HepG2 (cell line): Measurements from ENCODE around the gene PIP5K1C. TPM values are rescaled to one million over a fixed set of nuclear protein-coding genes. Genes with fewer than 3 reads are reported as not detected.

ENCODE experiments used
- ATAC-seq: fragments of 200-7000 bp; cut with Tn5 transposase; 3 replicates; pipeline ENCODE4 v1.9.1; 2020; ENCODE audit warnings: mild to moderate bottlenecking, moderate library complexity
- BruUV-seq: library from RNA; stranded (reverse); fragments of 400-500 nt; replicated peaks from 2 replicates; lab custom pipeline; 2021; lab: Mats Ljungman, UMichigan
- CTCF ChIA-PET: fragments of 300-600 bp; formaldehyde crosslinking; extraction: SDS; loops from one replicate; lab custom pipeline; 2021; ENCODE audit warnings: low total read pairs, inconsistent platforms, low intra/inter-chr PET ratio; lab: Yijun Ruan, JAX
- POLR2A ChIA-PET: fragments of 350-600 bp; sonication (Branson Sonifier 250); formaldehyde crosslinking; loops from one replicate; lab custom pipeline; 2020; ENCODE audit warnings: antibody characterized with exemption, inconsistent platforms; lab: Yijun Ruan, JAX
- DNase-seq: peaks from one replicate; pipeline ENCODE4 v3.0.0-alpha.2; 2015; ENCODE audit warnings: low spot score
- FAIRE-seq: peaks from 3 replicates; lab custom pipeline; 2011; peaks lifted over from hg19 to GRCh38; lab: Jason Lieb, UNC
- H2AFZ ChIP-seq: one replicate; pipeline ENCODE4 v1.6.1; 2011; ENCODE audit warnings: low read length, inconsistent platforms
- H3K27ac ChIP-seq: fragments of 300-600 bp; 3 replicates; pipeline ENCODE4 v1.8.0; 2011; ENCODE audit warnings: mixed run types, mild to moderate bottlenecking, mixed read lengths, low read length, inconsistent platforms; ENCODE audit not compliant: insufficient read depth; ENCODE audit errors: extremely low read length
- H3K27me3 ChIP-seq, 2 experiments: fragments of 200-600 bp in 1 of 2; 2 replicates in 1 of 2; 3 replicates in 1 of 2; pipeline versions ENCODE4 v1.6.0 to v1.8.0; 2011; ENCODE audit warnings: low read length in 2 of 2, mild to moderate bottlenecking in 2 of 2, moderate library complexity in 2 of 2, inconsistent platforms in 1 of 2; ENCODE audit not compliant: insufficient read depth in 2 of 2, control insufficient read depth in 1 of 2
- H3K36me3 ChIP-seq, 2 experiments: fragments of 200-600 bp in 1 of 2; replicated peaks in 1 of 2; 2 replicates in 1 of 2; 3 replicates in 1 of 2; pipeline versions ENCODE4 v1.5.1 to v1.8.0; 2011; ENCODE audit warnings: low read length in 2 of 2, inconsistent platforms in 1 of 2; ENCODE audit not compliant: insufficient read depth in 2 of 2, control insufficient read depth in 1 of 2
- H3K4me1 ChIP-seq: 2 replicates; pipeline ENCODE4 v1.5.1; 2012; ENCODE audit warnings: low read length, inconsistent platforms; ENCODE audit not compliant: insufficient read depth
- H3K4me2 ChIP-seq: 2 replicates; pipeline ENCODE4 v1.6.0; 2011; ENCODE audit warnings: low read depth, low read length, inconsistent platforms
- H3K4me3 ChIP-seq, 3 experiments: fragments of 200-600 bp in 1 of 3; sonication (generic), shearing (Covaris generic) in 1 of 3; replicated peaks in 1 of 3; 2 replicates each; pipeline ENCODE4 v1.5.1; 2011 to 2016; ENCODE audit warnings: low read length in 3 of 3, inconsistent platforms in 2 of 3, low read depth in 2 of 3, mild to moderate bottlenecking in 2 of 3, control low read depth in 1 of 3, mixed read lengths in 1 of 3; ENCODE audit not compliant: insufficient read depth in 1 of 3
- H3K79me2 ChIP-seq: one replicate; pipeline ENCODE4 v1.6.1; 2011; ENCODE audit warnings: low read length, inconsistent platforms; ENCODE audit not compliant: insufficient read depth
- H3K9ac ChIP-seq: 2 replicates; pipeline ENCODE4 v1.6.0; 2011; ENCODE audit warnings: mild to moderate bottlenecking, low read depth, low read length, inconsistent platforms; ENCODE audit not compliant: insufficient read depth
- H3K9me3 ChIP-seq: 2 replicates; pipeline ENCODE4 v1.5.1; 2012; ENCODE audit warnings: mild to moderate bottlenecking, low read length
- H4K20me1 ChIP-seq: 2 replicates; pipeline ENCODE4 v1.6.0; 2011; ENCODE audit warnings: inconsistent platforms, mild to moderate bottlenecking, low read length, moderate library complexity; ENCODE audit not compliant: insufficient read depth
- BRCA1 ChIP-seq: sonication (generic); formaldehyde crosslinking; IDR thresholded peaks from 2 replicates; pipeline ENCODE4 v1.4.0; 2020; ENCODE audit warnings: missing genetic modification reagents
- CREB1 ChIP-seq, 2 experiments: fragments of 450-650 bp in 1 of 2; IDR thresholded peaks; 2 replicates each; pipeline ENCODE4 v1.6.1; 2016 to 2017; ENCODE audit warnings: control low read depth in 1 of 2, mild to moderate bottlenecking in 1 of 2, missing compliant biosample characterization in 1 of 2, missing genetic modification characterization in 1 of 2
- NFE2L1 ChIP-seq: sonication (generic); formaldehyde crosslinking; IDR thresholded peaks from 2 replicates; pipeline ENCODE4 v1.4.0; 2020; ENCODE audit warnings: missing genetic modification reagents, mild to moderate bottlenecking, borderline replicate concordance
- PCBP1 ChIP-seq: fragments of 200-400 bp; formaldehyde crosslinking; IDR thresholded peaks from 2 replicates; pipeline ENCODE4 v1.6.1; 2017; ENCODE audit warnings: mild to moderate bottlenecking, low read depth, low read length, borderline replicate concordance
- PITX1 ChIP-seq: sonication (generic); formaldehyde crosslinking; IDR thresholded peaks from 2 replicates; pipeline ENCODE4 v1.5.1; 2020; ENCODE audit warnings: mild to moderate bottlenecking, missing genetic modification reagents
- REPIN1 ChIP-seq: sonication (generic); formaldehyde crosslinking; IDR thresholded peaks from 2 replicates; pipeline ENCODE4 v1.8.0; 2022; ENCODE audit warnings: missing genetic modification reagents, low read depth, mild to moderate bottlenecking, borderline replicate concordance
- ZNF550 ChIP-seq: sonication (generic); formaldehyde crosslinking; IDR thresholded peaks from 2 replicates; pipeline ENCODE4 v1.4.0; 2020; ENCODE audit warnings: mild to moderate bottlenecking, missing genetic modification reagents, borderline replicate concordance
- ZNF768 ChIP-seq: sonication (generic); formaldehyde crosslinking; IDR thresholded peaks from 2 replicates; pipeline ENCODE4 v1.4.0; 2020; ENCODE audit warnings: missing genetic modification reagents
- WGBS: methylation state at CpG from one replicate; pipeline ENCODE4 v1.1.6; 2017; ENCODE audit warnings: low lambda C conversion rate; 5-methylcytosine and 5-hydroxymethylcytosine counted together
- in situ Hi-C: cut with HindIII; loops from 2 replicates; pipeline ENCODE4 v1.10.0; 2017; ENCODE audit warnings: low pct_unique_long_range_greater_than_20kb; ENCODE audit not compliant: extremely low pct_ligation_motif_present
- intact Hi-C: fragments of 100-400 bp; cut with micrococcal nuclease; formaldehyde crosslinking; loops from one replicate; pipeline ENCODE4 v1.10.0; 2022; ENCODE audit not compliant: unreplicated experiment
- polyA plus RNA-seq, 8 experiments: library from polyadenylated mRNA; depleted of rRNA in 3 of 8; stranded (reverse) in 7 of 8; unstranded in 1 of 8; fragments of >200 nt; fragmentation: Illumina TruSeq in 4 of 8; extraction: Trizol in 4 of 8; gene quantifications; 2 replicates each; pipeline versions ENCODE4 v1.2.1 to v1.2.3, GENCODE V29; 2011 to 2016; ENCODE audit warnings: low read depth in 4 of 8, missing spikeins in 1 of 8, mixed read lengths in 1 of 8; ENCODE audit not compliant: insufficient read depth in 1 of 8
- total RNA-seq, 5 experiments: library from RNA; depleted of rRNA; stranded (reverse); fragments of >200 nt; fragmentation: Illumina TruSeq; extraction: Trizol; gene quantifications; 2 replicates each; pipeline ENCODE4 v1.2.3, GENCODE V29; 2016; ENCODE audit warnings: low read depth in 1 of 5
- TF ChIP-seq, protein P1 (sequence below): sonication (generic); formaldehyde crosslinking; IDR thresholded peaks from 2 replicates; pipeline ENCODE4 v1.4.0; 2020; ENCODE audit warnings: missing genetic modification reagents, borderline replicate concordance
- TF ChIP-seq, protein P2 (sequence below): sonication (generic); formaldehyde crosslinking; IDR thresholded peaks from 2 replicates; pipeline ENCODE4 v1.9.0; 2021; ENCODE audit warnings: missing genetic modification reagents, mild to moderate bottlenecking, borderline replicate concordance

PIP5K1C gene
- total and polyA plus RNA-seq, 2 of the 13 experiments (the other 11 are each of a cell fraction or from before 2014, with no cell fraction given), result 3.6 to 4.3 TPM

DNA sequence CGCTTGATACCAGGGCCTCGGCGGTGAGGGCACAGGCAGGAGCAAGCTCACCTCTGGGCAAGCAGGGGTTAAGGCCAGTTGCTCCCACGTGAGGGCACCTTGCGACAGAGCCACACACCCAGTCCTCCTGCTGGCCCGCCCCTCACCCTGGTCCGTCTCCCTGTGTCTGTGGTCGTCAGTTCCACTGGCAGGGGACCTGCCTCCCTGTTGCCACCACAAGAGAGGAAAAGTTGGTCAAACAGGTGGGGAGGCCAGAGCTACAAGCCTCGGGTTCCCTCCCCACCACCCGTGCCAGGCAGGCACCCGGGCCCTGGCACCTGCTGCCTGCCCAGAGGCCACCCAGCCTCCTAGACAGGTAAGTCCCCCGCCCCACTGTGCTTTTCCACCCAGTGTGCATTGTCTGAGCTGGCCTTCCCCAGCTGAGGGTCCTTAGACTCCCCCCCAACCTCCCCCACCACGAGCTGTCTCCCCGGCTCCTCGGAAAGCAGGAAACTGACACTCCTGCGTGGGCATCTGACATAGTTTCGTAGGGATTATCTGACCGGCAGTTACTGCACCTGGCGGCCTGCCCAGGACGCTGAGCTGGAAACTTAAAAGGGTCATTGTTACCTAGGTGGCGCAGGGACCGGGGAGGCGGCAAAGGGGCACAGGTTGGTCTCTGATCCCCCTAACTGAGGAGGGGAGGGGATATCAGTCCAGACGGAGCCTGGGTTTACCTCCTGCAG lies 8.1 kb upstream of the PIP5K1C start, which contains the start of gene TJP3 (continued):
- TF ChIP-seq, protein P1, sequence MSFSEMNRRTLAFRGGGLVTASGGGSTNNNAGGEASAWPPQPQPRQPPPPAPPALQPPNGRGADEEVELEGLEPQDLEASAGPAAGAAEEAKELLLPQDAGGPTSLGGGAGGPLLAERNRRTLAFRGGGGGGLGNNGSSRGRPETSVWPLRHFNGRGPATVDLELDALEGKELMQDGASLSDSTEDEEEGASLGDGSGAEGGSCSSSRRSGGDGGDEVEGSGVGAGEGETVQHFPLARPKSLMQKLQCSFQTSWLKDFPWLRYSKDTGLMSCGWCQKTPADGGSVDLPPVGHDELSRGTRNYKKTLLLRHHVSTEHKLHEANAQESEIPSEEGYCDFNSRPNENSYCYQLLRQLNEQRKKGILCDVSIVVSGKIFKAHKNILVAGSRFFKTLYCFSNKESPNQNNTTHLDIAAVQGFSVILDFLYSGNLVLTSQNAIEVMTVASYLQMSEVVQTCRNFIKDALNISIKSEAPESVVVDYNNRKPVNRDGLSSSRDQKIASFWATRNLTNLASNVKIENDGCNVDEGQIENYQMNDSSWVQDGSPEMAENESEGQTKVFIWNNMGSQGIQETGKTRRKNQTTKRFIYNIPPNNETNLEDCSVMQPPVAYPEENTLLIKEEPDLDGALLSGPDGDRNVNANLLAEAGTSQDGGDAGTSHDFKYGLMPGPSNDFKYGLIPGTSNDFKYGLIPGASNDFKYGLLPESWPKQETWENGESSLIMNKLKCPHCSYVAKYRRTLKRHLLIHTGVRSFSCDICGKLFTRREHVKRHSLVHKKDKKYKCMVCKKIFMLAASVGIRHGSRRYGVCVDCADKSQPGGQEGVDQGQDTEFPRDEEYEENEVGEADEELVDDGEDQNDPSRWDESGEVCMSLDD (CRISPR knock-in tag), result peak; percentile 43; the same call in 1 of the 2 replicates
- TF ChIP-seq, protein P2, sequence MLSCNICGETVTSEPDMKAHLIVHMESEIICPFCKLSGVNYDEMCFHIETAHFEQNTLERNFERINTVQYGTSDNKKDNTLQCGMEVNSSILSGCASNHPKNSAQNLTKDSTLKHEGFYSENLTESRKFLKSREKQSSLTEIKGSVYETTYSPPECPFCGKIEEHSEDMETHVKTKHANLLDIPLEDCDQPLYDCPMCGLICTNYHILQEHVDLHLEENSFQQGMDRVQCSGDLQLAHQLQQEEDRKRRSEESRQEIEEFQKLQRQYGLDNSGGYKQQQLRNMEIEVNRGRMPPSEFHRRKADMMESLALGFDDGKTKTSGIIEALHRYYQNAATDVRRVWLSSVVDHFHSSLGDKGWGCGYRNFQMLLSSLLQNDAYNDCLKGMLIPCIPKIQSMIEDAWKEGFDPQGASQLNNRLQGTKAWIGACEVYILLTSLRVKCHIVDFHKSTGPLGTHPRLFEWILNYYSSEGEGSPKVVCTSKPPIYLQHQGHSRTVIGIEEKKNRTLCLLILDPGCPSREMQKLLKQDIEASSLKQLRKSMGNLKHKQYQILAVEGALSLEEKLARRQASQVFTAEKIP, result no peak
- TF ChIP-seq CREB1 (IDR thresholded peaks at IDR 0.05), result no peak
- no peak for TF ChIP-seq CREB1 (CRISPR knock-in tag; IDR thresholded peaks at IDR 0.05)

DNA sequence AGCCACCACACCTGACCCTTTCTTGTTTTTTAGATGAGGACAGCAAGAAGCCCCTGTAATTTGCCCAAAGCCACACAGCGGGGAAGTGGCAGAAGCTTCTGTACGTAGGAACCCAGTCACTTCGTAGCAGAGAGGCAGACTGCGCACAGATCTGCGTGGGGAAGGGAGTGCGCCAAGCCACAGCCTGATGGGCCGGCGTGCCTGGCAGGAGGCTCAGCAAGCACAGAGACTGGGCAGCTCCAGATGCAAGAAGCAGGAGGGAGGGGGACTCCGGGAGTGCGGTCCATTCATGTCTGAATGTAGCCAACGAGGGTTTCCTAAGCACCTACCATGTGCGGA lies 7.6 kb upstream of the PIP5K1C start:
- H3K36me3 ChIP-seq, result no peaks in the 10 kb centered on the region
- ChIA-PET CTCF (no interaction called here), POLR2A (interaction anchor here (1.1 to 1.7 kb wide), 4 partner anchors 11 to 55 kb away, joined by 3 to 12 read pairs (median 5); partner anchors contain the start of gene MRPL54)
- in situ Hi-C loops, result loop anchor here (5.0 kb wide), 1 partner anchor 46 kb away; no protein-coding TSS in a partner anchor
- H3K9me3 ChIP-seq, result no peaks in the 10 kb centered on the region
- peak overlapping the region; percentile 85 for H3K27ac ChIP-seq
- H3K27me3 ChIP-seq, result no peaks in the 10 kb centered on the region
- WGBS, result 58% methylated on average over 5 of the region's 12 CpGs
- TF ChIP-seq REPIN1 (CRISPR knock-in tag) (no peak), ZNF550 (CRISPR knock-in tag) (0 out of 2 replicates have a peak, but pooled peaks have one; percentile 31), PCBP1 (0 out of 2 replicates have a peak, but pooled peaks have one; percentile 26), PITX1 (CRISPR knock-in tag) (no peak), ZNF768 (CRISPR knock-in tag) (peak; percentile 60; the same call in 1 of the 2 replicates), NFE2L1 (CRISPR knock-in tag) (0 out of 2 replicates have a peak, but pooled peaks have one; percentile 54), BRCA1 (CRISPR knock-in tag) (no peak)
- H2AFZ ChIP-seq, result no peak overlapping the region
- no peaks in the 10 kb centered on the region for H4K20me1 ChIP-seq
- peaks cover 55% of the 10 kb centered on the region for H3K4me1 ChIP-seq
- DNase-seq (no peak), FAIRE-seq (no peak), ATAC-seq (no peak; the same call in 2 of the 3 replicates)
- H3K4me2 ChIP-seq, result peak overlapping the region; percentile 98
- BruUV-seq, result no TSS peak
- no peaks in the 10 kb centered on the region for H3K79me2 ChIP-seq
- H3K4me3 ChIP-seq, result peak overlapping the region in 2 of 3 experiments; percentile 61 to 77; a peak in 2 of 6 replicates
- intact Hi-C loops, result loop anchor here (10.0 kb wide), 1 partner anchor 57 kb away; the partner anchor contains the start of genes APBA3 and MRPL54
- H3K9ac ChIP-seq, result peak overlapping the region; percentile 72; the same call in 1 of the 2 replicates
